Measurements from ENCODE around the gene KPNB1.

DNA sequence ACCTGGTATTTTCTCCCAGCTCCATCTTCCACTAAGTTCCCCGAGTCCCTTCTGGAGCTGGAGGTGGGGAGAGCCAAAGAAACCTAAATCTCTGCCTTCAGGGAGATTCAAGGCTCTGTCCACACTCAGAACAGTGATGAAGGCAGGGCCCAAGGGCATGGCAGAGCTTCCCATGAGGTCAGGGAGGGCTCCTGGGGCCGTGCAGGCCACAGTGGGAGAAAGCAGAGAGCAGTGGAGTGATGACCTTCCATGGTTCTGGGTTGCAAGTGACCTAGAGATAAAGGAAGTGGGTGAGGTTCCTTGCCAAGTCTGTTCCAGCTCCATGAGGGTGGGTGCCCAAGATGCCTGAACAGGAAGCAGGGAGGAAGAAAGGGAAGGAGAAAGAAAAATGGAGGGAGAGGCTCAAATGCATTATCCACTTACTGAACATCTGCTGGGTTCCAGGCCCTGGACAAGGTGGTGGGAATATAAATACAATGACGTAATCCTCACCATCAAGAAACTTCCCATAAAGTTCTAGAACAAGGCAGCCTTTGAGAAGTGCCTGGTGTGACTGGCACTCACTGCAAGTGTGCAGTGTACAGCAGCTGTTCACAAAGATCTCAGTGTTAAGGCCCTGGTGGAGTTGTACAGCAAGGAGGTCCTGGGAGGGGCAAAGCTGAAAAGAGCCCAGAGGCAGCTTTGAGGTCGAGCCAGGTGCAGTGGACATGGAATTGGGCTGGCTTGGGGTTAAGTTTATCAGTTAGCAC, 57.5 kb downstream of the KPNB1 start:
- TF ChIP-seq, protein P1, sequence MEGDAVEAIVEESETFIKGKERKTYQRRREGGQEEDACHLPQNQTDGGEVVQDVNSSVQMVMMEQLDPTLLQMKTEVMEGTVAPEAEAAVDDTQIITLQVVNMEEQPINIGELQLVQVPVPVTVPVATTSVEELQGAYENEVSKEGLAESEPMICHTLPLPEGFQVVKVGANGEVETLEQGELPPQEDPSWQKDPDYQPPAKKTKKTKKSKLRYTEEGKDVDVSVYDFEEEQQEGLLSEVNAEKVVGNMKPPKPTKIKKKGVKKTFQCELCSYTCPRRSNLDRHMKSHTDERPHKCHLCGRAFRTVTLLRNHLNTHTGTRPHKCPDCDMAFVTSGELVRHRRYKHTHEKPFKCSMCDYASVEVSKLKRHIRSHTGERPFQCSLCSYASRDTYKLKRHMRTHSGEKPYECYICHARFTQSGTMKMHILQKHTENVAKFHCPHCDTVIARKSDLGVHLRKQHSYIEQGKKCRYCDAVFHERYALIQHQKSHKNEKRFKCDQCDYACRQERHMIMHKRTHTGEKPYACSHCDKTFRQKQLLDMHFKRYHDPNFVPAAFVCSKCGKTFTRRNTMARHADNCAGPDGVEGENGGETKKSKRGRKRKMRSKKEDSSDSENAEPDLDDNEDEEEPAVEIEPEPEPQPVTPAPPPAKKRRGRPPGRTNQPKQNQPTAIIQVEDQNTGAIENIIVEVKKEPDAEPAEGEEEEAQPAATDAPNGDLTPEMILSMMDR (conservative IDR thresholded peaks at IDR 0.05; ENCODE audit: low read depth, low read length), result no peak
- TF ChIP-seq EZH2phosphoT487 (IDR thresholded peaks at IDR 0.05; ENCODE audit: borderline replicate concordance, low read length) (no peak), EZH2 (IDR thresholded peaks at IDR 0.05; ENCODE audit: low read length, unreplicated experiment) (no peak)

Data from PC-3 (cell line).